Activated naive CD4-positive, alpha-beta T cell treated with Interleukin-2 at 50 U/mL for 16 hours (primary cell): ENCODE measurements around the gene POU3F1.

Experiments
- DNase-seq: peaks from one replicate; pipeline ENCODE4 v3.0.0-alpha.2; 2020

Gene POU3F1

GRCh38 chr1:38003261-38004250 is 43.0 kb downstream of the POU3F1 start:
- DNase-seq: no peak

GRCh38 chr1:38000529-38001455 is 45.8 kb downstream of the POU3F1 start:
- DNase-seq: no peak

- no peak for DNase-seq
These were observed 46.4 kb downstream of the POU3F1 start for GRCh38 chr1:38000233-38000528.

GRCh38 chr1:37999430-38000232 is 47.0 kb downstream of the POU3F1 start:
- DNase-seq: no peak

GRCh38 chr1:37998913-37999429 is 47.6 kb downstream of the POU3F1 start:
- DNase-seq: no peak

GRCh38 chr1:37998089-37998808 is 48.3 kb downstream of the POU3F1 start:
- no peak for DNase-seq

GRCh38 chr1:37997256-37998088 is 49.1 kb downstream of the POU3F1 start:
- DNase-seq: no peak

- DNase-seq: peak; percentile 50
These were observed 50.7 kb downstream of the POU3F1 start for GRCh38 chr1:37995751-37996345.

GRCh38 chr1:37994886-37995566 is 51.6 kb downstream of the POU3F1 start:
- DNase-seq: no peak
